HepG2 (cell line): ENCODE results near the gene TUT7. TPM values are rescaled to one million over a fixed set of nuclear protein-coding genes. Genes with fewer than 3 reads are reported as not detected.

Experiments used
- ATAC-seq: fragments of 200-7000 bp; cut with Tn5 transposase; 3 replicates; pipeline ENCODE4 v1.9.1; 2020; ENCODE audit warnings: mild to moderate bottlenecking, moderate library complexity
- BruUV-seq: library from RNA; stranded (reverse); fragments of 400-500 nt; replicated peaks from 2 replicates; lab custom pipeline; 2021; lab: Mats Ljungman, UMichigan
- CTCF ChIA-PET: fragments of 300-600 bp; formaldehyde crosslinking; extraction: SDS; loops from one replicate; lab custom pipeline; 2021; ENCODE audit warnings: low total read pairs, inconsistent platforms, low intra/inter-chr PET ratio; lab: Yijun Ruan, JAX
- POLR2A ChIA-PET: fragments of 350-600 bp; sonication (Branson Sonifier 250); formaldehyde crosslinking; loops from one replicate; lab custom pipeline; 2020; ENCODE audit warnings: antibody characterized with exemption, inconsistent platforms; lab: Yijun Ruan, JAX
- DNase-seq: peaks from one replicate; pipeline ENCODE4 v3.0.0-alpha.2; 2015; ENCODE audit warnings: low spot score
- FAIRE-seq: peaks from 3 replicates; lab custom pipeline; 2011; peaks lifted over from hg19 to GRCh38; lab: Jason Lieb, UNC
- H2AFZ ChIP-seq: one replicate; pipeline ENCODE4 v1.6.1; 2011; ENCODE audit warnings: low read length, inconsistent platforms
- H3K27ac ChIP-seq: fragments of 300-600 bp; 3 replicates; pipeline ENCODE4 v1.8.0; 2011; ENCODE audit warnings: mixed run types, mild to moderate bottlenecking, mixed read lengths, low read length, inconsistent platforms; ENCODE audit not compliant: insufficient read depth; ENCODE audit errors: extremely low read length
- H3K27me3 ChIP-seq, 2 experiments: fragments of 200-600 bp in 1 of 2; 2 replicates in 1 of 2; 3 replicates in 1 of 2; pipeline versions ENCODE4 v1.6.0 to v1.8.0; 2011; ENCODE audit warnings: low read length in 2 of 2, mild to moderate bottlenecking in 2 of 2, moderate library complexity in 2 of 2, inconsistent platforms in 1 of 2; ENCODE audit not compliant: insufficient read depth in 2 of 2, control insufficient read depth in 1 of 2
- H3K36me3 ChIP-seq, 2 experiments: fragments of 200-600 bp in 1 of 2; replicated peaks in 1 of 2; 2 replicates in 1 of 2; 3 replicates in 1 of 2; pipeline versions ENCODE4 v1.5.1 to v1.8.0; 2011; ENCODE audit warnings: low read length in 2 of 2, inconsistent platforms in 1 of 2; ENCODE audit not compliant: insufficient read depth in 2 of 2, control insufficient read depth in 1 of 2
- H3K4me1 ChIP-seq: 2 replicates; pipeline ENCODE4 v1.5.1; 2012; ENCODE audit warnings: low read length, inconsistent platforms; ENCODE audit not compliant: insufficient read depth
- H3K4me2 ChIP-seq: 2 replicates; pipeline ENCODE4 v1.6.0; 2011; ENCODE audit warnings: low read depth, low read length, inconsistent platforms
- H3K4me3 ChIP-seq, 3 experiments: fragments of 200-600 bp in 1 of 3; sonication (generic), shearing (Covaris generic) in 1 of 3; replicated peaks in 1 of 3; 2 replicates each; pipeline ENCODE4 v1.5.1; 2011 to 2016; ENCODE audit warnings: low read length in 3 of 3, inconsistent platforms in 2 of 3, low read depth in 2 of 3, mild to moderate bottlenecking in 2 of 3, control low read depth in 1 of 3, mixed read lengths in 1 of 3; ENCODE audit not compliant: insufficient read depth in 1 of 3
- H3K79me2 ChIP-seq: one replicate; pipeline ENCODE4 v1.6.1; 2011; ENCODE audit warnings: low read length, inconsistent platforms; ENCODE audit not compliant: insufficient read depth
- H3K9ac ChIP-seq: 2 replicates; pipeline ENCODE4 v1.6.0; 2011; ENCODE audit warnings: mild to moderate bottlenecking, low read depth, low read length, inconsistent platforms; ENCODE audit not compliant: insufficient read depth
- H3K9me3 ChIP-seq: 2 replicates; pipeline ENCODE4 v1.5.1; 2012; ENCODE audit warnings: mild to moderate bottlenecking, low read length
- H4K20me1 ChIP-seq: 2 replicates; pipeline ENCODE4 v1.6.0; 2011; ENCODE audit warnings: inconsistent platforms, mild to moderate bottlenecking, low read length, moderate library complexity; ENCODE audit not compliant: insufficient read depth
- MBNL3 ChIP-seq: fragments of 250-450 bp; sonication (Bioruptor Pico); conservative IDR thresholded peaks from 2 replicates; pipeline ENCODE4 v1.8.0; 2022; ENCODE audit warnings: mild to moderate bottlenecking, inconsistent platforms
- ZFP91 ChIP-seq: sonication (generic); formaldehyde crosslinking; IDR thresholded peaks from 2 replicates; pipeline ENCODE4 v1.9.0; 2022; ENCODE audit warnings: missing genetic modification reagents, mild to moderate bottlenecking, borderline replicate concordance
- ZNF121 ChIP-seq: sonication (generic); formaldehyde crosslinking; IDR thresholded peaks from 2 replicates; pipeline ENCODE4 v1.5.0; 2020; ENCODE audit warnings: mild to moderate bottlenecking, missing genetic modification reagents
- ZNF280D ChIP-seq: sonication (generic); formaldehyde crosslinking; IDR thresholded peaks from 2 replicates; pipeline ENCODE4 v1.5.1; 2020; ENCODE audit warnings: mild to moderate bottlenecking, missing genetic modification reagents
- WGBS: methylation state at CpG from one replicate; pipeline ENCODE4 v1.1.6; 2017; ENCODE audit warnings: low lambda C conversion rate; 5-methylcytosine and 5-hydroxymethylcytosine counted together
- in situ Hi-C: cut with HindIII; loops from 2 replicates; pipeline ENCODE4 v1.10.0; 2017; ENCODE audit warnings: low pct_unique_long_range_greater_than_20kb; ENCODE audit not compliant: extremely low pct_ligation_motif_present
- intact Hi-C: fragments of 100-400 bp; cut with micrococcal nuclease; formaldehyde crosslinking; loops from one replicate; pipeline ENCODE4 v1.10.0; 2022; ENCODE audit not compliant: unreplicated experiment
- polyA plus RNA-seq, 8 experiments: library from polyadenylated mRNA; depleted of rRNA in 3 of 8; stranded (reverse) in 7 of 8; unstranded in 1 of 8; fragments of >200 nt; fragmentation: Illumina TruSeq in 4 of 8; extraction: Trizol in 4 of 8; gene quantifications; 2 replicates each; pipeline versions ENCODE4 v1.2.1 to v1.2.3, GENCODE V29; 2011 to 2016; ENCODE audit warnings: low read depth in 4 of 8, missing spikeins in 1 of 8, mixed read lengths in 1 of 8; ENCODE audit not compliant: insufficient read depth in 1 of 8
- total RNA-seq, 5 experiments: library from RNA; depleted of rRNA; stranded (reverse); fragments of >200 nt; fragmentation: Illumina TruSeq; extraction: Trizol; gene quantifications; 2 replicates each; pipeline ENCODE4 v1.2.3, GENCODE V29; 2016; ENCODE audit warnings: low read depth in 1 of 5

TUT7 gene
- total and polyA plus RNA-seq, 2 of the 13 experiments (the other 11 are each of a cell fraction or from before 2014, with no cell fraction given) = 12.0 to 19.4 TPM

GRCh38 chr9:86342269-86342668, 11.9 kb downstream of the TUT7 start:
- DNase-seq (no peak), ATAC-seq (no peak), FAIRE-seq (no peak)
- H4K20me1 ChIP-seq = no peaks in the 10 kb centered on the region
- BruUV-seq = no TSS peak
- peaks cover 31% of the 10 kb centered on the region for H3K4me1 ChIP-seq
- no peak overlapping the region for H2AFZ ChIP-seq
- H3K79me2 ChIP-seq = peaks cover 5% of the 10 kb centered on the region
- ChIA-PET POLR2A (no interaction called here), CTCF (no interaction called here)
- in situ Hi-C loops = no loop called here
- no peak overlapping the region for H3K27ac ChIP-seq
- H3K4me3 ChIP-seq = no peak overlapping the region
- TF ChIP-seq ZNF280D (CRISPR knock-in tag) (no peak), ZNF121 (CRISPR knock-in tag) (peak; percentile 49; the same call in 1 of the 2 replicates), MBNL3 (CRISPR knock-in tag) (no peak), ZFP91 (no peak)
- 94% methylated on average over 3 of the region's 3 CpGs for WGBS
- H3K27me3 ChIP-seq = no peaks in the 10 kb centered on the region
- peaks cover 12 to 60% of the 10 kb centered on the region in 2 experiments for H3K36me3 ChIP-seq
- no peak overlapping the region for H3K9ac ChIP-seq
- no peak overlapping the region for H3K4me2 ChIP-seq
- no peaks in the 10 kb centered on the region for H3K9me3 ChIP-seq
- intact Hi-C loops = no loop called here
